ENCODE data around the gene ARPC3.

DNA sequence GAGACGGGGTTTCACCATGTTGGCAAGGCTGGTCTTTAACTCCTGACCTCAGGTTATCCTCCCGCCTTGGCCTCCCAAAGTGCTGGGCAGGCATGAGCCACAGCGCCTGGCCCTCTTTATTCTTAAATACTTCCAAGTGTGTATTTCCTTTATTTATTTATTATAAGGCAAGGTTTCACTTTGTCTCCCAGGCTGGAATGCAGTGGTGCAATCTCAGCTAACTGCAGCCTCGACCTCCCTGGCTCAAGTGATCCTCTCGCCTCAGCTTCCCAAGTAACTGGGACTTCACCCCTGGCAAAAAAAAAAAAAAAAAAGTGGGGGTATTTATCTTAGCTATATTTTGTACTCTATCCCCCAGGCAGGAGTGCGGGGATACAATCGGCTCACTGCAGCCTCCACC is 25.3 kb upstream of the ARPC3 start:
- TF ChIP-seq POLR2A (IDR thresholded peaks at IDR 0.05; ENCODE audit: low read length) (no peak), GATA1 (IDR thresholded peaks at IDR 0.05; ENCODE audit: low read depth, low read length) (no peak)
